Suprapubic skin (tissue), 3 donors: ENCODE results near the gene METRNL.

Experiments used
- POLR2AphosphoS5 ChIP-seq, 3 donors: sonication (generic); formaldehyde crosslinking; IDR thresholded peaks; one replicate each; pipeline ENCODE4 v1.6.1; 2017; ENCODE audit warnings: antibody characterized with exemption in 3 of 3
- TF ChIP-seq, protein P1 (sequence below), 2 donors: fragments of 200-600 bp in 1 of 2; fragments of 450-650 bp in 1 of 2; sonication (generic) in 1 of 2; IDR thresholded peaks; one replicate each; pipeline ENCODE4 v1.5.1; 2016 to 2019; ENCODE audit warnings: antibody characterized with exemption in 2 of 2, mild to moderate bottlenecking in 1 of 2, moderate library complexity in 1 of 2

DNA sequence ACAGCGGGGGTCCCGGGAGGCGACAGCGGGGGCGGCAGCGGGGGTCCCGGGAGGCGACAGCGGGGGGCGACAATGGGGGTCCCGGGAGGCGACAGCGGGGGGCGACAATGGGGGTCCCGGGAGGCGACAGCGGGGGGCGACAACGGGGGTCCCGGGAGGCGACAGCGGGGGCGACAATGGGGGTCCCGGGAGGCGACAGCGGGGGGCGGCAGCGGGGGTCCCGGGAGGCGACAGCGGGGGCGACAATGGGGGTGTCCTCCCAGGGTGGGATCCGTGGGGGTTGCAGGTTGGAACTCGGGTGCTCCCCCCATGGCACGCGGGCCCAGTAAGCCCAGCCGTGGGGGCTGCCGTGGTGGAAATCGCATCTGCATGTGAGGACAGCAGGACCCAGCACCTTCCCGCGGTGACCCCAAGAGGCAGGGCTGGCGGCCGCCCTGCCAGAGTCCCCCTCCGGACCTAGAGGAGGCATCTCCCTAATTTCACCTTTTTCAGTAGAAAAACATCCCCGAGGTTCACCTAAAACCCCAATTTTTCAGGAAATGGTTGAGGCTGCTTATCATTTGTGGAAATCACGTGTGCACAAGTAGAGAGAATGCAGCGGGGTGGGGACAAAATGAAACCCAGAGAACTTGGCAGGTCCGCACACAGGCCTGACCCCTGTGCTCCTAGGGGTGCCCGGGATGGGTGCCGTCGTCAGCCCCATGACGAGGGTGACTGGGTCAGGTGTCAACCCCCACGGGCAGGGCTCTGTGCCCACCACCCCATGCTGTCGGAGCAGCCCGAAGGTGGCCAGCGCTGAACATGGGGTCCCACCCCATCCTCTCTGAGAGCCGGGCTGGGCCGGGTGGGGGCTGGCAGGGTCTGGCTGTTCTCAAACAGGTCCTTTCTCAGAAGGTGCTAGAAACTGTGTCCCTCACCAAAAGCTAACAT, 10.5 kb upstream of the METRNL start:
- TF ChIP-seq POLR2AphosphoS5 (IDR thresholded peaks at IDR 0.05): no peak
- TF ChIP-seq, protein P1, sequence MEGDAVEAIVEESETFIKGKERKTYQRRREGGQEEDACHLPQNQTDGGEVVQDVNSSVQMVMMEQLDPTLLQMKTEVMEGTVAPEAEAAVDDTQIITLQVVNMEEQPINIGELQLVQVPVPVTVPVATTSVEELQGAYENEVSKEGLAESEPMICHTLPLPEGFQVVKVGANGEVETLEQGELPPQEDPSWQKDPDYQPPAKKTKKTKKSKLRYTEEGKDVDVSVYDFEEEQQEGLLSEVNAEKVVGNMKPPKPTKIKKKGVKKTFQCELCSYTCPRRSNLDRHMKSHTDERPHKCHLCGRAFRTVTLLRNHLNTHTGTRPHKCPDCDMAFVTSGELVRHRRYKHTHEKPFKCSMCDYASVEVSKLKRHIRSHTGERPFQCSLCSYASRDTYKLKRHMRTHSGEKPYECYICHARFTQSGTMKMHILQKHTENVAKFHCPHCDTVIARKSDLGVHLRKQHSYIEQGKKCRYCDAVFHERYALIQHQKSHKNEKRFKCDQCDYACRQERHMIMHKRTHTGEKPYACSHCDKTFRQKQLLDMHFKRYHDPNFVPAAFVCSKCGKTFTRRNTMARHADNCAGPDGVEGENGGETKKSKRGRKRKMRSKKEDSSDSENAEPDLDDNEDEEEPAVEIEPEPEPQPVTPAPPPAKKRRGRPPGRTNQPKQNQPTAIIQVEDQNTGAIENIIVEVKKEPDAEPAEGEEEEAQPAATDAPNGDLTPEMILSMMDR (IDR thresholded peaks at IDR 0.05): no peak
